Upper lobe of left lung (tissue), 6 donors: Measurements from ENCODE around the gene OR51B6. TPM values are rescaled to one million over a fixed set of nuclear protein-coding genes. Genes with fewer than 3 reads are reported as not detected.
"Not testable (repeated sequence)": the region's sequence is repeated elsewhere in the genome, so short reads cannot be mapped to it uniquely, and the experiment has no call there.

ENCODE experiments used
- ATAC-seq, 2 donors: fragments of 200-7000 bp; cut with Tn5 transposase; one replicate each; pipeline ENCODE4 v1.9.1; 2022; ENCODE audit warnings: mild to moderate bottlenecking in 2 of 2, moderate library complexity in 2 of 2; ENCODE audit not compliant: low FRiP score in 2 of 2
- DNase-seq, 2 donors: peaks; one replicate each; pipeline ENCODE4 v3.0.0-alpha.2; 2019 to 2020
- H3K27ac ChIP-seq, 4 donors: fragments of 200-600 bp; sonication (generic); one replicate each; pipeline ENCODE4 v1.5.1; 2016 to 2019
- H3K27me3 ChIP-seq, 4 donors: fragments of 200-600 bp; sonication (generic); one replicate each; pipeline ENCODE4 v1.5.1; 2017 to 2019
- H3K36me3 ChIP-seq, 4 donors: fragments of 200-600 bp; sonication (generic); one replicate each; pipeline ENCODE4 v1.5.1; 2016 to 2019
- H3K4me1 ChIP-seq, 4 donors: fragments of 200-600 bp; sonication (generic); one replicate each; pipeline ENCODE4 v1.5.1; 2018 to 2019
- H3K4me3 ChIP-seq, 4 donors: fragments of 200-600 bp; sonication (generic); one replicate each; pipeline ENCODE4 v1.5.1; 2017 to 2019; ENCODE audit warnings: mild to moderate bottlenecking in 2 of 4, moderate library complexity in 1 of 4
- H3K9me3 ChIP-seq, 4 donors: fragments of 200-600 bp; sonication (generic); one replicate each; pipeline ENCODE4 v1.5.1; 2018 to 2019
- EP300 ChIP-seq, 4 donors: sonication (generic); formaldehyde crosslinking; IDR thresholded peaks; one replicate each; pipeline ENCODE4 v1.5.1; 2017; ENCODE audit warnings: antibody characterized with exemption in 4 of 4, control low read depth in 2 of 4
- POLR2A ChIP-seq, 4 donors: fragments of 450-650 bp; IDR thresholded peaks; one replicate each; pipeline ENCODE4 v1.5.1; 2016 to 2017; ENCODE audit warnings: antibody characterized with exemption in 4 of 4, mild to moderate bottlenecking in 2 of 4
- POLR2AphosphoS5 ChIP-seq, 2 donors: sonication (generic); formaldehyde crosslinking; IDR thresholded peaks; one replicate each; pipeline ENCODE4 v1.5.1; 2017; ENCODE audit warnings: antibody characterized with exemption in 2 of 2
- WGBS, 2 donors: methylation state at CpG; one replicate each; pipeline ENCODE4 v1.1.5; 2017 to 2018; 5-methylcytosine and 5-hydroxymethylcytosine counted together
- total RNA-seq, 6 donors: library from RNA; depleted of rRNA in 4 of 6; stranded (reverse); fragments of >200 nt in 4 of 6; gene quantifications; one replicate each; pipeline versions ENCODE4 v1.1.0 to v1.2.1, GENCODE V29; 2016 to 2021
- TF ChIP-seq, protein P1 (sequence below), 6 experiments: fragments of 450-650 bp in 4 of 6; fragments of 200-600 bp in 2 of 6; sonication (generic) in 2 of 6; IDR thresholded peaks; one replicate each; pipeline ENCODE4 v1.5.1; 2016 to 2019; ENCODE audit warnings: antibody characterized with exemption in 6 of 6
- donor health status: DM: no; HTN: no; CAD: no; lungs with moderate emphysema.
- donor health status: DM: no; HTN: yes; CAD: no; lungs with severe emphysema.

OR51B6 gene
- total RNA-seq, 6 donors from 2014 or later = not detected

DNA sequence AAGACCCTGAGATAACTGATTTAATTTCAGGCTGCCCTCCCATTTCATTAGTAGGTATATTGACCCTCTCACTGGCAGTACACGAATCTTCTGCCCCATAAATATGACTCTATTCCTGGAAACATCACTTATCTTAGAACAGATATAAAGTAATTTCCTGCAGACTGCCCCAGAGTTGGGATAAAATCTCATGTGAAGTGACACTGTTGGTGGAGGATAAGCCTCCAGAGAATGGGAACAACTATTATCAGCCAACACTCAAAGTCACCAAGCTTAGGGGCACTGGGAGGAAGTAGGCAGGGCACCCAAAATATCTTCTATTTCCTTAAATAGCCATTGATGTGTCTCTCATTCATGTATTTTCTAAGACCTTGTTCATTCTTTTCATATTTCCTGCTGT is 16.1 kb upstream of the OR51B6 start:
- no peaks in the 10 kb centered on the region for H3K36me3 ChIP-seq
- WGBS, 2 donors = 32 to 46% methylated on average over 1 of the region's 1 CpG
- no peak for DNase-seq
- H3K27ac ChIP-seq = no peak overlapping the region
- ATAC-seq = no peak
- no peaks in the 10 kb centered on the region for H3K4me1 ChIP-seq
- H3K27me3 ChIP-seq = no peaks in the 10 kb centered on the region
- TF ChIP-seq, protein P1, sequence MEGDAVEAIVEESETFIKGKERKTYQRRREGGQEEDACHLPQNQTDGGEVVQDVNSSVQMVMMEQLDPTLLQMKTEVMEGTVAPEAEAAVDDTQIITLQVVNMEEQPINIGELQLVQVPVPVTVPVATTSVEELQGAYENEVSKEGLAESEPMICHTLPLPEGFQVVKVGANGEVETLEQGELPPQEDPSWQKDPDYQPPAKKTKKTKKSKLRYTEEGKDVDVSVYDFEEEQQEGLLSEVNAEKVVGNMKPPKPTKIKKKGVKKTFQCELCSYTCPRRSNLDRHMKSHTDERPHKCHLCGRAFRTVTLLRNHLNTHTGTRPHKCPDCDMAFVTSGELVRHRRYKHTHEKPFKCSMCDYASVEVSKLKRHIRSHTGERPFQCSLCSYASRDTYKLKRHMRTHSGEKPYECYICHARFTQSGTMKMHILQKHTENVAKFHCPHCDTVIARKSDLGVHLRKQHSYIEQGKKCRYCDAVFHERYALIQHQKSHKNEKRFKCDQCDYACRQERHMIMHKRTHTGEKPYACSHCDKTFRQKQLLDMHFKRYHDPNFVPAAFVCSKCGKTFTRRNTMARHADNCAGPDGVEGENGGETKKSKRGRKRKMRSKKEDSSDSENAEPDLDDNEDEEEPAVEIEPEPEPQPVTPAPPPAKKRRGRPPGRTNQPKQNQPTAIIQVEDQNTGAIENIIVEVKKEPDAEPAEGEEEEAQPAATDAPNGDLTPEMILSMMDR (IDR thresholded peaks at IDR 0.05) = no peak
- TF ChIP-seq EP300 (IDR thresholded peaks at IDR 0.05) (no peak), POLR2AphosphoS5 (IDR thresholded peaks at IDR 0.05) (no peak), POLR2A (IDR thresholded peaks at IDR 0.05) (no peak)
- no peaks in the 10 kb centered on the region for H3K9me3 ChIP-seq
- H3K4me3 ChIP-seq = no peak overlapping the region

DNA sequence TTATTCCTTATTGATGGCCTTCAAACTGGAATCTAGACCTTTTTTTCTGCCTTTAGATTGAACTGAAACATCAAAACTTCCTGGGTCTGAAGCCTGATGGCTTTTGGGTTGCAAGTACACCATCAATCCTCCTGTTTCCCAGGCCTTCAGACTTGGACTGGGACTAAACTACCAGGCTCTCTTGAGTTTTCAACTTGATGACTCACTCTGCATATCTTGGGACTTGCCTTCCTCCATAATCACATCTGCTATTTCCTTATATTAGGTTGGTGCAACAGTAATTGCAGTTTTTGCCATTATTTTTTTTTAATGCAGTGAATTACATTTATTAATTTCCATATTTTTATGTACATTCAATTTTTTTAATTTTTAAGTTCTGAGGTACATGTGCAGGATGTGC is 15.0 kb upstream of the OR51B6 start:
- Histone ChIP-seq H3K9me3 (no peaks in the 10 kb centered on the region), H3K27ac (no peak overlapping the region), H3K36me3 (no peaks in the 10 kb centered on the region), H3K27me3 (no peaks in the 10 kb centered on the region), H3K4me3 (no peak overlapping the region), H3K4me1 (no peaks in the 10 kb centered on the region)
- DNase-seq (no peak), ATAC-seq (no peak)
- TF ChIP-seq, protein P1 (IDR thresholded peaks at IDR 0.05) = no peak
- no peak for TF ChIP-seq EP300 (IDR thresholded peaks at IDR 0.05)
- TF ChIP-seq POLR2AphosphoS5 (IDR thresholded peaks at IDR 0.05) = no peak
- TF ChIP-seq POLR2A (IDR thresholded peaks at IDR 0.05) = no peak

DNA sequence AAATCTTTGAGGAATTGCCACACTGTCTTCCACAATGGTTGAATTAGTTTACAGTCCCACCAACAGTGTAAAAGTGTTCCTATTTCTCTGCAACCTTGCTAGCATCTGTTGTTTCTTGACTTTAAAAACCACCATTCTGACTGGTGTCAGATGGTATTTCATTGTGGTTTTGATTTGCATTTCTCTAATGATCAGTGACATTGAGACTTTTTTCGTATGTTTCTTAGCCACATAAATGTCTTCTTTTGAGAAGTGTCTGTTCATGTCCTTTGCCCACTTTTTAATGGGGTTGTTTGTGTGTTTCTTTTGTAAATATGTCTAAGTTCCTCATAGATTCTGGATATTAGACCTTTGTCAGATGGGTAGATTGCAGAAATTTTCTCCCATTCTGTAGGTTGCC is 14.1 kb upstream of the OR51B6 start:
- H3K27me3 ChIP-seq, DNase-seq, H3K36me3 ChIP-seq, H3K27ac ChIP-seq, ATAC-seq, H3K4me1 ChIP-seq, H3K9me3 ChIP-seq, H3K4me3 ChIP-seq: not testable (repeated sequence)
- 59 to 85% methylated on average over 1 of the region's 1 CpG for WGBS, 2 donors

DNA sequence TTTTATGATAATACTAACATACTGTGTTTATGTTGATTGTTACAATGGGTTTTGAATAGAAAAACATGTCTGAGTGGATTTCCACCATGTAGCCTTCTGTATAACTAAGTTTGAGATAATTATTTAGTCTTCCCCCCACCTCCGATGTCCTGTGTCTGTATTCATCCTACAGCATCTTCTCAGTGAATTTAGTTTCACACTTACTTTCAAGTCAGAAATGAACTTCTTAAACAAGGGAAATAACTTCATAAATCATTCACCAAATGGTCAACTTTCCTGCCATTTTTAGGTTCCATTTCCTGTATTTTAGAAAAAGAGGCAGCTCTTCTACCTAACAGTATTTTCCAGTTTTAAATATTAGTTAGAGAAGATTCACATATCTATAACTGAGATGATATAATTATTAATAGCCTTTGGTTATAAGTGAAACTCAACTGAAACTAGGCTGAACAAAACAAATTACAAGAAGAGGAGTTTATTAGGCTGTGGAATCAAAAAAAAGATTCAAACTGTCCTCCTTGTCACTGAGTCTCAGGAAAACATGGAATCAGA is 11.5 kb upstream of the OR51B6 start:
- Histone ChIP-seq H3K27ac (no peak overlapping the region), H3K4me3 (no peak overlapping the region), H3K9me3 (no peaks in the 10 kb centered on the region), H3K36me3 (no peaks in the 10 kb centered on the region), H3K27me3 (no peaks in the 10 kb centered on the region), H3K4me1 (no peaks in the 10 kb centered on the region)
- 78 to 88% methylated on average over 1 of the region's 1 CpG for whole genome bisulfite sequencing, 2 donors
- TF ChIP-seq POLR2AphosphoS5 (IDR thresholded peaks at IDR 0.05) (no peak), POLR2A (IDR thresholded peaks at IDR 0.05) (no peak), EP300 (IDR thresholded peaks at IDR 0.05) (no peak)
- TF ChIP-seq, protein P1 (IDR thresholded peaks at IDR 0.05) = no peak
- no peak for ATAC-seq
- DNase-seq = no peak

DNA sequence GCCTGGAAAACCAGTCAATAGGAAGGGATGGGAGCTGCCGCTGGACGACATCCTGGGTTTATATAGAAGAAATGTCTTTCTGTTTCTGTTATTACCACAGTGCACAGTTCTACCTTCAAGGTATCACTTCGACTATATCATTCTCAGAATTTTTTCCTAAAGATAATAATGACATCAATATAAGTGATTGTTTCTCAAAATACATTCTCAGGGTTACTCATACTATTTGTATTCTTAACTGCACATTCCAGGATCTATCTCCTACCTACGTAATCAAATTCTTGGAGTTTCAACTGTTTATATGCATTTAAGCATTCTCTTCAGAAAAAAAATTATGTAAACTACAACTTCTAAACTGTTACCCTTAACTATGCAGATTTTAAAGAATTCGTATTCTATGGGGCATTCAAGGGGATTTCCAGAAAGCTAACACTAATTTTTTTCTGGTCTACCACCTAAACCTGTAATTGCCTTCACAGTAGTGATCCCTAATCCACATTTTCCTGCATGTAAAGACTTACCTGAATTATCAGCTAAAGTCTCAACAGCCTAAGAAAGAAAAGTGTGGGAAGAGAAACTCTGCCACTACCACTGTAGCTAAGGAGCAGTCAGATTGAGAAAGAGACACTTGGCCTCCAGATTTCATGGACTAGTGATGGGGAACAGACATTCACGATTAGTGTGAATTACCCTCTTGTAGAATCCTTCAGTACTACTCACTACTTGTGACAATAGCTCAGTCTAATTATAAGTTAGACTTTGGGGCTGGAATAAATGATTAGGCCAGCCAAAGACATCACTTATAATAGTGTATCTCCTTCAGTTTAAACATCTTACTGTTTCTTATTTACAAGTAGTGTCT is 7.6 kb upstream of the OR51B6 start, which contains the start of gene OR51B5:
Gene OR51B5, minus strand, starts transcription at position 51 of the 862 bp plus-strand sequence. Its CDS starts 0 bp downstream, at position 51.
- no peak within 1 kb of the TSS for H3K27ac ChIP-seq
- ATAC-seq (no peak), DNase-seq (no peak)
- WGBS, 2 donors = 74 to 85% methylated on average over 6 of the region's 6 CpGs
- no peaks in the 10 kb centered on the region for H3K27me3 ChIP-seq
- no peaks in the 10 kb centered on the region for H3K36me3 ChIP-seq
- no peak within 1 kb of the TSS for H3K4me3 ChIP-seq
- H3K4me1 ChIP-seq = no peaks in the 10 kb centered on the region
- H3K9me3 ChIP-seq = no peaks in the 10 kb centered on the region
- TF ChIP-seq, protein P1 (IDR thresholded peaks at IDR 0.05) = no peak
- TF ChIP-seq POLR2A (IDR thresholded peaks at IDR 0.05) (no peak), EP300 (IDR thresholded peaks at IDR 0.05) (no peak), POLR2AphosphoS5 (IDR thresholded peaks at IDR 0.05) (no peak)
